ENCODE data around the gene SS18.

SS18 gene

GRCh38 chr18:26003817-26004216 lies 86.6 kb downstream of the SS18 start:
- Mint-ChIP-seq H3K9me3 (peaks cover 8 to 9% of the 10 kb centered on the region in 2 donors), H3K4me1 (peaks cover 0 to 7% of the 10 kb centered on the region in 2 donors), H3K27ac (no peak overlapping the region), H3K4me3 (no peak overlapping the region), H3K27me3 (no peaks in the 10 kb centered on the region), H3K36me3 (peaks cover 5 to 8% of the 10 kb centered on the region in 2 donors)
- ATAC-seq (replicated peaks) (no peak), DNase-seq (no peak)

GRCh38 chr18:26003356-26003755 lies 87.1 kb downstream of the SS18 start:
- H3K36me3 Mint-ChIP-seq: peaks cover 8 to 9% of the 10 kb centered on the region in 2 donors

DNA sequence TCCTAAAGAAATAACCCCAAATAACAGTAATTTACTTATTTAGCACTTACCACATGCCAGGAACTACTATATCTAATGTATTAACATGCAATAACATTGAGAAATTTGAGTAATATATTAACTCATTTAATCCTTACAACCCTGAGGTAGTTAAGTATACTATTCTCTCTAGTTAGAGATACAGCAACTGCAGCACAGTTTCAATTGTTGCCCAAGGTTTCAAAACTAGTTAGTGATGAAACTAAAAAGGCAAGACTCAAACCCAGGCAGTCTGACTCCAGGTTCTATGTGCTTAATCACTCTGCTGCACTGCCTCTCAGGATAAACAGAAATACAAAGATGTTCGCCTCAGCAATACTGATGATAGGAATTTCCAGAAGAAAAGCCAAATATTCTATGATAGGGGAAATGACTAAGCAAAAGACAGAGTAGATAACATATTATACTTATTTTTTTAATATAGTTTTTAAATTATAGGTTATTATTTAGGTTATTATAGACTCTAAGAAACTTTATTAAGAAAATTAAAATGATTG lies 88.0 kb downstream of the SS18 start:
- Mint-ChIP-seq H3K4me1 (no peaks in the 10 kb centered on the region), H3K27me3 (no peaks in the 10 kb centered on the region), H3K4me3 (no peak overlapping the region), H3K36me3 (peaks cover 10 to 14% of the 10 kb centered on the region in 2 donors), H3K27ac (no peak overlapping the region), H3K9me3 (peaks cover 9 to 12% of the 10 kb centered on the region in 2 donors)
- DNase-seq (no peak), ATAC-seq (replicated peaks) (no peak)

More at GRCh38 chr18:26003356-26003755, 87.1 kb downstream of the SS18 start:
- Mint-ChIP-seq H3K4me1 (peaks cover 0 to 7% of the 10 kb centered on the region in 2 donors), H3K9me3 (peaks cover 9 to 11% of the 10 kb centered on the region in 2 donors), H3K27me3 (no peaks in the 10 kb centered on the region), H3K27ac (no peak overlapping the region), H3K4me3 (no peak overlapping the region)
- ATAC-seq (replicated peaks) (no peak), DNase-seq (no peak)

- Mint-ChIP-seq H3K9me3 (peaks cover 9 to 11% of the 10 kb centered on the region in 2 donors), H3K4me1 (no peaks in the 10 kb centered on the region), H3K4me3 (no peak overlapping the region), H3K27me3 (no peaks in the 10 kb centered on the region), H3K27ac (no peak overlapping the region), H3K36me3 (peaks cover 10 to 14% of the 10 kb centered on the region in 2 donors)
- no peak for DNase-seq
- no peak for ATAC-seq (replicated peaks)
Measured at GRCh38 chr18:25998461-25998860, 92.0 kb downstream of the SS18 start.

DNA sequence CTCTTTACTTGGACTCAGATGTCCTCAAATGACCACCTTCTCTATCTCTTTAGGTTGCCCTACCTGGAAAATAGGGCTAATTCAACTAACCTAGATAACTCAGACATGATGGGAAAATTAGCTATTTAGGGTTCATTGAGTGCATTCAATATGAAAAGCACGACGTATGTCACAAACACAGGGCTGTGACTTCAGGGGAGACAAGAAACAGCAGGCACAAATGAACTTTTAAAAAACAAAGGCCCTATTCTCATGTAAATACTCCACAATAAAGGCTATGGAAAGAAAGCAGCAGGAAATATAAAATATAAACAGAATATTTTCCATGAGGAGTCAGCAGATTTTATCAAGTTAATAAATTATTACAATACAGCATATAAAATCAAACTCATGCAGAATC lies 97.8 kb downstream of the SS18 start:
- Mint-ChIP-seq H3K4me1 (no peaks in the 10 kb centered on the region), H3K9me3 (no peaks in the 10 kb centered on the region), H3K36me3 (no peaks in the 10 kb centered on the region), H3K27ac (no peak overlapping the region), H3K4me3 (no peak overlapping the region), H3K27me3 (no peaks in the 10 kb centered on the region)
- no peak for ATAC-seq (replicated peaks)
- DNase-seq: no peak

- ATAC-seq (replicated peaks): no peak
- H3K4me1 Mint-ChIP-seq: no peaks in the 10 kb centered on the region
- no peak overlapping the region for H3K4me3 Mint-ChIP-seq
- DNase-seq: no peak
- H3K9me3 Mint-ChIP-seq: no peaks in the 10 kb centered on the region
- H3K27me3 Mint-ChIP-seq: peaks cover 0 to 4% of the 10 kb centered on the region in 2 donors
- H3K27ac Mint-ChIP-seq: no peak overlapping the region
- no peaks in the 10 kb centered on the region for H3K36me3 Mint-ChIP-seq
Measured at GRCh38 chr18:25990473-25990872, 99.9 kb downstream of the SS18 start.

GRCh38 chr18:25985707-25986394 lies 104.6 kb downstream of the SS18 start:
- ATAC-seq (replicated peaks): no peak
- Mint-ChIP-seq H3K27ac (no peak overlapping the region), H3K4me1 (no peaks in the 10 kb centered on the region), H3K27me3 (peaks cover 4% of the 10 kb centered on the region in 2 donors), H3K9me3 (no peaks in the 10 kb centered on the region), H3K4me3 (no peak overlapping the region), H3K36me3 (no peaks in the 10 kb centered on the region)
- DNase-seq: no peak

DNA sequence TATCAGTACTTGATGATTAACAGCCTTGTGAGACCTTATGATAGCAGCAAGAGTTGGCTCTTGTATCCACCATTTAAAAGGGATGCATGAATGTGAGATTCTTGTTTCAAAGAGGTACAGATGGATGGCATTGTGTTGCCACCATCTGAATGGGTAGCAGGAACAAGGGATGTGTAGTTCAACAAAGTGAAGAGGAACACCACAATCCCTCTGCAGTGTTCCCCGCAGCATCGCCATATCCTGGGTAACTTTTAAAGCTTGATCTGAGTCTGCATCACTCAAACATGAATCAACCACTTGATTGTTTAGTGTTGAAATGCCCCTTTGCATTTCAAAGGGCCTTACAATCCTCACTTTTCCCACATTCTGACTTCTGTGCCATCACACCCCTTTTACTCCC lies 106.7 kb downstream of the SS18 start:
- Mint-ChIP-seq H3K4me3 (no peak overlapping the region), H3K27me3 (peaks cover 4% of the 10 kb centered on the region in 2 donors), H3K4me1 (no peaks in the 10 kb centered on the region), H3K36me3 (no peaks in the 10 kb centered on the region), H3K27ac (no peak overlapping the region), H3K9me3 (no peaks in the 10 kb centered on the region)
- ATAC-seq (replicated peaks): no peak
- no peak for DNase-seq

DNA sequence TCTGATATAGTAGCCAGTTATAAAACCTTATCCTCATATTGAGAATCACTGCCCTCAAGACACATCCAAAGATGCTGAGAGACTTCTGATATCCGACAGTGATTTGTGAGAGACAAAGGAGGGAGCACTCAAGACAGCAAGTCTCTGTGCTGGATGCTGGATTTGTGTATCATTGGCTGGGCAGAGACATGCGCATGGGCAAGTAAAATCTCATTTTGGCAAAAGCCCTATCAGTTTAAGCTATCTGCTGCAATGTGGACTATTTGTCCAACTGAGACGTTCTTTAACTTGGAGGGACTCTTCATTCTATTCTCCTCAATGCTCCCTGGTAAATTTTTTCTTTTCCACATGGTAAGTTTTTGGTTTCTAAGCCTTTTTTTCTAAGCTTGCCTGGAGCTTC lies 107.5 kb downstream of the SS18 start:
- Mint-ChIP-seq H3K36me3 (no peaks in the 10 kb centered on the region), H3K4me3 (no peak overlapping the region), H3K9me3 (no peaks in the 10 kb centered on the region), H3K27me3 (peaks cover 4% of the 10 kb centered on the region in 2 donors), H3K4me1 (no peaks in the 10 kb centered on the region), H3K27ac (no peak overlapping the region)
- ATAC-seq (replicated peaks) (no peak), DNase-seq (no peak)

- Mint-ChIP-seq H3K9me3 (no peaks in the 10 kb centered on the region), H3K4me3 (no peak overlapping the region), H3K27ac (no peak overlapping the region), H3K4me1 (no peaks in the 10 kb centered on the region), H3K36me3 (no peaks in the 10 kb centered on the region), H3K27me3 (peaks cover 4% of the 10 kb centered on the region in 2 donors)
- no peak for ATAC-seq (replicated peaks)
- no peak for DNase-seq
Measured at GRCh38 chr18:25982153-25982552, 108.3 kb downstream of the SS18 start.

GRCh38 chr18:25979369-25980040 lies 110.9 kb downstream of the SS18 start:
- ATAC-seq (replicated peaks): no peak
- peaks cover 0 to 4% of the 10 kb centered on the region in 2 donors for H3K27me3 Mint-ChIP-seq
- no peaks in the 10 kb centered on the region for H3K9me3 Mint-ChIP-seq
- no peak overlapping the region for H3K4me3 Mint-ChIP-seq
- DNase-seq: no peak
- no peaks in the 10 kb centered on the region for H3K4me1 Mint-ChIP-seq
- no peaks in the 10 kb centered on the region for H3K36me3 Mint-ChIP-seq
- H3K27ac Mint-ChIP-seq: no peak overlapping the region

DNA sequence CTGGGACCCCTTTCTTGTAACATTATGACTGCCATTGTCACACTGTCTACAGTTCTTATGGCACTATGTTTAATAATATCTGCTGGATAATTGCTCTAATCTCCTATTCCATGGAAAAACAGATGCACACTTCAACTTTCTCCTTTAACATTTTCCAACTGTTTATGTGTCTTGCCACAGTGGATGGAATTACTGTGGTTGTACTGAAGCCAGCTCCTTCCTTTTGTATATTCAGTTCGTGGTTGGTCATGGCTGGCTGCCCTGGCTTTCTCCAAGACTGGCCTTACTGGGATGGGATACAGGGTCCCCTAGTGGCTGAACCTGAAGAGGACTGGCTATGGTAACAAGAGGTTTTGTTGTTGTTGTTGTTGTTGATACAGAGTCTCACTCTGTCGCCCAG lies 113.9 kb downstream of the SS18 start:
- peaks cover 0 to 3% of the 10 kb centered on the region in 2 donors for H3K27me3 Mint-ChIP-seq
- no peak for ATAC-seq (replicated peaks)
- no peaks in the 10 kb centered on the region for H3K9me3 Mint-ChIP-seq
- no peaks in the 10 kb centered on the region for H3K4me1 Mint-ChIP-seq
- no peaks in the 10 kb centered on the region for H3K36me3 Mint-ChIP-seq
- H3K27ac Mint-ChIP-seq: no peak overlapping the region
- no peak overlapping the region for H3K4me3 Mint-ChIP-seq
- DNase-seq: no peak

DNA sequence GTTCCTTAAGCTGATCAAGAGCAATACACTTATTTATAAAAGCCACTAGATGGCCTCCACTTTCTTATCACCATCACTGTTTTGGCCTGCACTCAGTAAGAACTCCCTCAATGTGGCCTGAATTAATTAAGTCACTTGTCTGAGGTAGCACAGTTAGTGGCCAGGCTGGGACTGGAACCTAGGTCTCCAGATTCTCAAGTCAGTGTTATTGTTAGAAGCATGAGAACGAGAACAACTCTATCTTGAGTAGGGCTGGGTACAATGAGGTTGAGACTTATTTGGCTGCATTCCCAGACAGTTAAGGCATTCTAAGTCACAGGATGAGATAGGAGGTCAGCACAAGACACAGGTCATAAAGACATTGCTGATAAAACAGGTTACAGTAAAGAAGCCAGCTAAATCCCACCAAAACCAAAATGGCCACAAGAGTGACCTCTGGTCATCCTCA lies 115.8 kb downstream of the SS18 start:
- DNase-seq (no peak), ATAC-seq (replicated peaks) (no peak)
- no peak overlapping the region for H3K27ac Mint-ChIP-seq
- no peaks in the 10 kb centered on the region for H3K36me3 Mint-ChIP-seq
- H3K9me3 Mint-ChIP-seq: no peaks in the 10 kb centered on the region
- no peak overlapping the region for H3K4me3 Mint-ChIP-seq
- H3K4me1 Mint-ChIP-seq: no peaks in the 10 kb centered on the region
- H3K27me3 Mint-ChIP-seq: peaks cover 0 to 4% of the 10 kb centered on the region in 2 donors
